Naive thymus-derived CD4-positive, alpha-beta T cell (primary cell): ENCODE measurements around the gene IQCK. TPM values are rescaled to one million over a fixed set of nuclear protein-coding genes. Genes with fewer than 3 reads are reported as not detected.

Source experiments
- ATAC-seq: fragments of 150-1000 bp; cut with Tn5 transposase; 2 replicates; pipeline ENCODE4 v1.10.0; 2021; ENCODE audit warnings: mild to moderate bottlenecking, moderate library complexity
- CTCF ChIA-PET: fragments of 350-600 bp; sonication (Branson Sonifier 250); formaldehyde crosslinking; loops from one replicate; lab custom pipeline; 2021; ENCODE audit warnings: antibody characterized with exemption; lab: Charles Lee
- POLR2A ChIA-PET: fragments of 350-600 bp; sonication (Branson Sonifier 250); formaldehyde crosslinking; loops from one replicate; lab custom pipeline; 2021; ENCODE audit warnings: antibody characterized with exemption, inconsistent platforms; lab: Charles Lee
- DNase-seq, 9 donors: peaks; one replicate each; pipeline versions ENCODE4 v3.0.0 to v3.0.0-alpha.2; 2020 to 2022; ENCODE audit warnings: mixed read lengths in 1 of 9
- H3K27ac ChIP-seq: one replicate; pipeline ENCODE4 v1.7.0; 2013; ENCODE audit warnings: mild to moderate bottlenecking, low read depth, low read length, moderate library complexity
- H3K27me3 ChIP-seq, 2 donors: one replicate each; pipeline ENCODE4 v1.7.0; 2013; ENCODE audit warnings: low read length in 2 of 2, mild to moderate bottlenecking in 2 of 2, moderate library complexity in 2 of 2; ENCODE audit not compliant: control insufficient read depth in 2 of 2, insufficient read depth in 2 of 2
- H3K36me3 ChIP-seq, 3 experiments: 1 replicate in 2 of 3; 2 replicates in 1 of 3; pipeline ENCODE4 v1.7.0; 2013; ENCODE audit warnings: low read length in 3 of 3, mild to moderate bottlenecking in 3 of 3, moderate library complexity in 1 of 3; ENCODE audit not compliant: insufficient read depth in 3 of 3, control insufficient read depth in 2 of 3
- H3K4me1 ChIP-seq, 2 donors: one replicate each; pipeline ENCODE4 v1.7.0; 2013; ENCODE audit warnings: low read length in 2 of 2, mild to moderate bottlenecking in 2 of 2, moderate library complexity in 1 of 2; ENCODE audit not compliant: control insufficient read depth in 2 of 2, insufficient read depth in 2 of 2
- H3K4me3 ChIP-seq: 2 replicates; pipeline ENCODE4 v1.7.0; 2013; ENCODE audit warnings: mild to moderate bottlenecking, low read length
- H3K9me3 ChIP-seq, 3 experiments: 1 replicate in 2 of 3; 2 replicates in 1 of 3; pipeline ENCODE4 v1.7.0; 2013; ENCODE audit warnings: low read length in 3 of 3; ENCODE audit not compliant: control insufficient read depth in 2 of 3
- H3K27ac Mint-ChIP-seq, 9 donors: one replicate each; pipeline ENCODE4 v1.8.0; 2020 to 2022; ENCODE audit warnings: mixed read lengths in 9 of 9, mild to moderate bottlenecking in 8 of 9, moderate library complexity in 5 of 9, inconsistent platforms in 2 of 9
- H3K27me3 Mint-ChIP-seq, 5 donors: one replicate each; pipeline ENCODE4 v1.8.0; 2021 to 2022; ENCODE audit warnings: mixed read lengths in 5 of 5, mild to moderate bottlenecking in 1 of 5
- H3K36me3 Mint-ChIP-seq, 5 donors: one replicate each; pipeline ENCODE4 v1.8.0; 2020 to 2022; ENCODE audit warnings: mixed read lengths in 5 of 5, mild to moderate bottlenecking in 3 of 5, inconsistent platforms in 1 of 5
- H3K4me1 Mint-ChIP-seq, 7 donors: one replicate each; pipeline ENCODE4 v1.8.0; 2020 to 2022; ENCODE audit warnings: mixed read lengths in 7 of 7, mild to moderate bottlenecking in 3 of 7, inconsistent platforms in 1 of 7
- H3K4me3 Mint-ChIP-seq, 10 donors: one replicate each; pipeline ENCODE4 v1.8.0; 2020 to 2022; ENCODE audit warnings: mild to moderate bottlenecking in 10 of 10, mixed read lengths in 10 of 10, moderate library complexity in 6 of 10, inconsistent platforms in 2 of 10
- H3K9me3 Mint-ChIP-seq, 11 donors: one replicate each; pipeline ENCODE4 v1.8.0; 2020 to 2022; ENCODE audit warnings: mixed read lengths in 11 of 11, mild to moderate bottlenecking in 4 of 11, inconsistent platforms in 1 of 11, moderate library complexity in 1 of 11
- intact Hi-C, 2 donors: fragments of 100-400 bp; cut with micrococcal nuclease; formaldehyde crosslinking; loops; one replicate each; pipeline ENCODE4 v1.15.1; 2023
- polyA plus RNA-seq, 2 donors: library from polyadenylated mRNA; unstranded; fragments of 300-500 nt; fragmentation: Illumina TruSeq; gene quantifications; one replicate each; pipeline ENCODE4 v1.2.3, GENCODE V29; 2021
- total RNA-seq, 6 experiments: library from RNA in 5 of 6; stranded (reverse) in 5 of 6; gene quantifications; 1 replicate in 5 of 6; 2 replicates in 1 of 6; pipeline ENCODE4 v1.2.3 and lab custom pipeline; 2021 to 2026

Gene IQCK
- total and polyA plus RNA-seq, 7 experiments from 2014 or later, result 0.48 to 5.0 (median 3.4) TPM

DNA sequence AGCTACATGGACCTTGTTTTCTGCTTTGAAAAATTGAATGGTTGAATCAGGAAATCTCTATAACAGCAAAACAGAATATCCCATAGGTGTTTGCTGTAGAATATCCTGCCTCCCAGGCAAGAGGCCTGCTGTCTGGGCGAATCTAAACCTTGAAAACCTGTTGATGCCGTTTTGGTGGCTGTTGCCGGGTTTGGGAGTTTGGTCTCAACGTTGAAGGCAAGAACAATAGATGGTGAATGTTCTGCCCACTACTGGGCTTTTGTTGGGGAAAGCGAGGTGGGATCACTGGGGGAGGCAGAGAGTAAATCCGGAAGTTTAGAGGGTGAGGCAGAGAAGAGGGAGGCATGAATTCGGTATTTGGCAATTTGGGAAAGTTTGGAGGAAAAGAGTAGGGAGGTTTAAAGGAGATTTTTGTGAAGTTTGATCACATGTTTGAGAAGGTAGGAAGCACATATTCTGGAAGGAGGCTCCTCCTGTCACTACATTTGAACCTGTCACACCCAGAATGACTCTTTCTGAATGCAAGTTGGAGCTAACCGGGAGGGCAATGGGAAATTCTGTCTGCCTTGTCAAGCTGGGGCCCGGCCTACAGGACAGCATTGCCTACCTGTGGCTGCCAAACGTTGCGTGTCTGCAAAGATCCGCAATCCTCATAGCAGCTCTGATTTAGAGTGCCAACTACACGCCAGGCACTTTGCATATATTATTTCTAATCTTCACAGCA is 120.1 kb downstream of the IQCK start:
- POLR2A ChIA-PET, result no interaction called here
- no peak overlapping the region for H3K4me3 ChIP-seq
- Mint-ChIP-seq H3K27me3 (no peaks in the 10 kb centered on the region), H3K4me1 (no peaks in the 10 kb centered on the region), H3K36me3 (no peaks in the 10 kb centered on the region), H3K4me3 (no peak overlapping the region), H3K27ac (peak overlapping the region in 1 of 9 donors; percentile 20), H3K9me3 (no peaks in the 10 kb centered on the region)
- intact Hi-C loops, result no loop called here
- DNase-seq (no peak), ATAC-seq (no peak)
- CTCF ChIA-PET, result no interaction called here
- no peaks in the 10 kb centered on the region for H3K4me1 ChIP-seq
- no peaks in the 10 kb centered on the region for H3K9me3 ChIP-seq
- H3K27me3 ChIP-seq, result no peaks in the 10 kb centered on the region
- H3K36me3 ChIP-seq, result no peaks in the 10 kb centered on the region
- no peak overlapping the region for H3K27ac ChIP-seq

DNA sequence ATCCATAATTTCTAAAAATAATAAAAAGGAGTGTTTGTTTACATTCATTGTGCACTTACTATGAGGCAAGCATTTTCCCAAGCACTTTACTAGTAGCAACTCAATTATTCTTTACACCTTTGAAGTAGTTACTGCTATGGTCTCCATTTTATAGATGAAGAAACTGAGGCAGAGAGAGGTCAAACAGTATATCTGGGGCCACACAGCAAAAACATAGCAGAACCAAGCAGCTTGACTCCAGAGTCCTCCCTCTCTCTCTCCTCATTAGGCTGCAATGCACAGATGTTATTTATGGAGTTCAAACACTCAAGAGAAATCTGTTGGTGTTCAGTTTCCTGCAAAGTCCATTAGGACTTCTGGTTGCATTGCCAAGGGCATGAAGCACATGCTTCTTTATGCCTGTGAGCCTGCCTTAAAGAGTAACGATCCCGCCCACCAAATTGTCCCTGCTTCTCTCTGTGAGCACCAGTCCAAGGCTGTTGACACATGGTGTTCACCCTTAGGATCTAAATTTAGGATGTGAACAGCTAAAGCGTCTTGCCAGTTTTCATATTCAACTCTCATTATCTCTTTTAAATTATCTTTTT is 122.5 kb downstream of the IQCK start:
- no peak for DNase-seq
- Mint-ChIP-seq H3K4me3 (no peak overlapping the region), H3K27me3 (no peaks in the 10 kb centered on the region), H3K4me1 (no peaks in the 10 kb centered on the region), H3K36me3 (no peaks in the 10 kb centered on the region), H3K9me3 (no peaks in the 10 kb centered on the region), H3K27ac (no peak overlapping the region)
- no peaks in the 10 kb centered on the region for H3K4me1 ChIP-seq
- no peak overlapping the region for H3K27ac ChIP-seq
- no peaks in the 10 kb centered on the region for H3K36me3 ChIP-seq
- H3K27me3 ChIP-seq, result no peaks in the 10 kb centered on the region
- no peak overlapping the region for H3K4me3 ChIP-seq
- ChIA-PET POLR2A (no interaction called here), CTCF (interaction anchor here (0.6 to 0.9 kb wide), 3 partner anchors 8 to 46 kb away, joined by 3 to 4 read pairs (median 4); no protein-coding TSS in a partner anchor)
- intact Hi-C loops, result no loop called here
- ATAC-seq, result no peak
- H3K9me3 ChIP-seq, result no peaks in the 10 kb centered on the region

DNA sequence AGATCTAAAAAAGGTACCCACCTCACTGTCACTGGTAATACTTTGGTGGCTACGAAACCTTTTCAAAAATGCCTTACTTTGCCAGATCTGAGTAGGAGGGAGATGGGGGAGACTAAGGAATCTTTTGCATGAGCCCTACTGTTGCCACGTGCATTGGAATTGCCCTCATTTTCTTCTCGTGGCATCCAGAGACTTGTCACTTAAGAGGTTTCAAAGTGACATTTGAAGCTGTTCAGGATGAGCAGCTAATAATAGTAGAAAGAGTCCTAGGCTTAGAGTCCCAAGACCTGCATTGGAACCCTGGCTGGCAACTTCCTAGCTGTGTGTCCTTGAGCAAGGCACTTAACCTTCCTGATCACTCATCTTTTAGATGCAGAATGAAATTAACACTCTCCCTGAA is 123.1 kb downstream of the IQCK start:
- no peak overlapping the region for H3K27ac Mint-ChIP-seq
- Histone ChIP-seq H3K4me1 (no peaks in the 10 kb centered on the region), H3K9me3 (no peaks in the 10 kb centered on the region), H3K36me3 (no peaks in the 10 kb centered on the region), H3K4me3 (no peak overlapping the region), H3K27ac (no peak overlapping the region), H3K27me3 (no peaks in the 10 kb centered on the region)
- intact Hi-C loops, result no loop called here
- CTCF ChIA-PET, result interaction anchor here (0.9 kb wide), 1 partner anchor 45 kb away, joined by 4 read pairs; no protein-coding TSS in a partner anchor
- no peak overlapping the region for H3K4me3 Mint-ChIP-seq
- H3K9me3 Mint-ChIP-seq, result no peaks in the 10 kb centered on the region
- ATAC-seq (no peak), DNase-seq (no peak)
- POLR2A ChIA-PET, result no interaction called here
- H3K27me3 Mint-ChIP-seq, result no peaks in the 10 kb centered on the region
- H3K4me1 Mint-ChIP-seq, result no peaks in the 10 kb centered on the region
- no peaks in the 10 kb centered on the region for H3K36me3 Mint-ChIP-seq

DNA sequence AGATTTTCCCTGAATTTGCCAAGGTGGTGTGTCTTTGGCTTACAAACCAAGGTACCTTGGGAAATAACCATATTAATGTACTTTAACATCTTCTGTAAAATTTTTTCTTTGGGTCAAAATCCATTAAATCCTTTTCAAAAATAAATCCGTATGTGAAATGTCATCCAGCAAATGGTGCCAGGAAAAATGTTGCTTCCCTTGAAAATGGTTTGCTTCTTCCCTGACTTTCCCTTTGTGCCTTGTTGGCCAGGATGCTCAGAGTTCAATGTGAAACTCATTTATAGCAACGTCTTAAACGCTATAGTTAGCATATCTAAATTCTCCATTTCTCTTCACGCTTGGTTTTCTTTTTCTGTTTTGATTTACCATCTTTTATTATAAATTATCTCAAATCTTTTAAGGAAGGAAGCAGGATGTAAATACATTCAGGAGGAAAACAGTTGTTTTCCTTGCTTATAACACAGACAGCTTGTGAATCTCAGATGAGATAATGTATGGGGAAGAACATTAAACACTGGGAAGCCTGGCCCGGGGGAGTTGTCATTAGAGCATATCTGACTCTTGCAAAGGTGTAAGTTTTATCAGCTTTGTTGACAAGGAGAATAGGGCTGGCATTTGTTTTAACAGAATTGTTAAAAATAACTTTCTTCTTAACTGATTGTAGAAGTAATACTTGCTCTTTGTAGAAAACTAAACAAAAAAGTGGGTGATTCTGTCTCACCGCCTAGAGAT is 124.5 kb downstream of the IQCK start:
- peak overlapping the region in 1 of 9 donors; percentile 65 for H3K27ac Mint-ChIP-seq
- POLR2A ChIA-PET, result interaction anchor here (0.7 kb wide), 1 partner anchor 172 kb away, joined by 3 read pairs; no protein-coding TSS in a partner anchor

DNA sequence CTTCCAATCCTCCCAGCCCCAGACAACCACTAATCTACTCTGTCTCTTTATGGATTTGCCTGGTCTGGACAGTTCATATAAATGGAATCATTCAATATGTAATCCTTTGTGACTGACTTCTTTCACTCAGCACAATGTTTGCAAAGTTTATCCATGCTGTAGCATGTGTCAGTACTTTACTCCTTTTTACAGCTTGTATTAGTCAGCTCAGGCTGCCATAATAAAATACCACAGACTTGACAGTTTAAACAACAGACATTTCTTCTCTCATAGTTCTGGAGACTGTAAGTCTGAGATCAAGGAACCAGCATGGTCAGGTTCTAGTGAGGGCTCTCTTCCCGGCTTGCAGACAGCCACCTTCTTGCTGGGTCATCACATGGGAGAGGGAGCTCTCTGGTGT is 125.3 kb downstream of the IQCK start:
- ChIA-PET CTCF (no interaction called here), POLR2A (no interaction called here)
- Histone ChIP-seq H3K27me3 (no peaks in the 10 kb centered on the region), H3K4me3 (no peak overlapping the region), H3K4me1 (no peaks in the 10 kb centered on the region), H3K27ac (no peak overlapping the region), H3K36me3 (no peaks in the 10 kb centered on the region), H3K9me3 (no peaks in the 10 kb centered on the region)
- Mint-ChIP-seq H3K4me3 (no peak overlapping the region), H3K4me1 (no peaks in the 10 kb centered on the region), H3K27me3 (no peaks in the 10 kb centered on the region), H3K36me3 (no peaks in the 10 kb centered on the region), H3K27ac (peak overlapping the region in 1 of 9 donors; percentile 10), H3K9me3 (no peaks in the 10 kb centered on the region)
- intact Hi-C loops, result no loop called here
- ATAC-seq, result no peak
- DNase-seq, result no peak

More for the DNA sequence above, 124.5 kb downstream of the IQCK start:
- H3K27me3 Mint-ChIP-seq, result no peaks in the 10 kb centered on the region
- ATAC-seq (no peak), DNase-seq (no peak)
- Histone ChIP-seq H3K4me3 (no peak overlapping the region), H3K36me3 (no peaks in the 10 kb centered on the region), H3K27ac (no peak overlapping the region), H3K4me1 (no peaks in the 10 kb centered on the region), H3K27me3 (no peaks in the 10 kb centered on the region), H3K9me3 (no peaks in the 10 kb centered on the region)
- H3K9me3 Mint-ChIP-seq, result no peaks in the 10 kb centered on the region
- intact Hi-C loops, result no loop called here
- CTCF ChIA-PET, result no interaction called here
- no peaks in the 10 kb centered on the region for H3K4me1 Mint-ChIP-seq
- H3K36me3 Mint-ChIP-seq, result no peaks in the 10 kb centered on the region
- no peak overlapping the region for H3K4me3 Mint-ChIP-seq

DNA sequence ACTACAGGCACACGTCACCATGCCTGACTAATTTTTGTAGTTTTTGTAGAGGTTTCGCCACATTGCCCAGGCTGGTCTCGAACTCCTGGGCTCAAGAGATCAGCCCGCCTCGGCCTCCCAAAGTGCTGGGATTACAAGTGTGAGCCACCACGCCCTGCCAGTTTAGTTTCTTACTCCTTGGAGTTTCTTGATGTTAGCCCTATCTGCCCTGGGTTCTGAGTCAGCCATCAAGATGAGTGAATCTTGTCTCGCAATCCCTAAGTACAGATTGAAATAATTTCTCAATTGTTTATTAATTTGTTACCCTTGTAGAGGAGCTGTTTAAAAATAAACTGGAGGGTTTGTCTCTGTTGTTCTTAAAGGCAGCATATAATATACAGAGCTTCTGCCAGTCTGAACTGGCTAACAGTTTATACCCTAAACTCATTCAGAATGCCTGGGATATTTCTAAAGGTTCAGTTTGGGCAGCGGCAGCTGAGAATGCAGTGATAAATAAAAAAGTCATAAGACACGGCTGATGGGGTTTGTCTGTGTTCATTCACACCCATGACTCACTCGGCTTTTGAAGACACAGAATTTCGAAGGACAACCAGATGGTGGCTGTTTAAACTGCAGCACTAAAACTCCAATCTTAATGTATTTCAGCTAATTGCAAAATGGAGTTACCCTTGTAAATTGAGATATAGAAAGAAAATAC is 127.0 kb downstream of the IQCK start:
- Histone ChIP-seq H3K27me3 (no peaks in the 10 kb centered on the region), H3K4me1 (no peaks in the 10 kb centered on the region), H3K27ac (no peak overlapping the region), H3K9me3 (no peaks in the 10 kb centered on the region), H3K4me3 (no peak overlapping the region), H3K36me3 (no peaks in the 10 kb centered on the region)
- Mint-ChIP-seq H3K36me3 (peaks cover 0 to 4% (median 0%) of the 10 kb centered on the region in 5 donors), H3K27me3 (no peaks in the 10 kb centered on the region), H3K4me1 (no peaks in the 10 kb centered on the region), H3K27ac (no peak overlapping the region), H3K9me3 (no peaks in the 10 kb centered on the region), H3K4me3 (no peak overlapping the region)
- intact Hi-C loops, result no loop called here
- ATAC-seq (no peak), DNase-seq (no peak)
- ChIA-PET CTCF (interaction anchor here (0.6 kb wide), 1 partner anchor 10 kb away, joined by 3 read pairs; no protein-coding TSS in a partner anchor), POLR2A (no interaction called here)
